Fibroblast of pulmonary artery (primary cell): ENCODE results near the gene NUDT7.

Experiments
- DNase-seq: peaks from one replicate; pipeline ENCODE4 v3.0.0-alpha.2; 2010; ENCODE audit warnings: low read depth
- H3K4me3 ChIP-seq: replicated peaks from 2 replicates; pipeline ENCODE4 v1.5.1; 2011; ENCODE audit warnings: low read depth, mild to moderate bottlenecking, control low read depth, low read length, moderate library complexity
- CTCF ChIP-seq: IDR thresholded peaks from 2 replicates; pipeline ENCODE4 v1.5.1; 2011; ENCODE audit warnings: mild to moderate bottlenecking, control low read depth, low read length, inconsistent platforms; ENCODE audit errors: missing control alignments

The NUDT7 gene

GRCh38 chr16:77722309-77723107 is at the start of gene NUDT7:
Gene NUDT7 (plus strand): TSS chr16:77722514. CDS start chr16:77722583, 69 bp downstream.
- peak; percentile 97 for DNase-seq
- H3K4me3 ChIP-seq, result peak within 1 kb of the TSS; percentile 76
- peak; percentile 16 for TF ChIP-seq CTCF

GRCh38 chr16:77674888-77675287 is 47.4 kb upstream of the NUDT7 start:
- TF ChIP-seq CTCF, result no peak
- peak; percentile 50 for DNase-seq
- H3K4me3 ChIP-seq, result no peak overlapping the region

- peak; percentile 86 for DNase-seq
- H3K4me3 ChIP-seq, result no peak overlapping the region
- TF ChIP-seq CTCF, result peak; percentile 96
These were observed 46.6 kb upstream of the NUDT7 start for GRCh38 chr16:77675464-77676324.

GRCh38 chr16:77677129-77677528 is 45.2 kb upstream of the NUDT7 start:
- no peak overlapping the region for H3K4me3 ChIP-seq
- DNase-seq, result no peak
- no peak for TF ChIP-seq CTCF

- no peak overlapping the region for H3K4me3 ChIP-seq
- no peak for DNase-seq
- no peak for TF ChIP-seq CTCF
These were observed 42.9 kb upstream of the NUDT7 start for GRCh38 chr16:77679391-77679790.

GRCh38 chr16:77679901-77680300 is 42.4 kb upstream of the NUDT7 start:
- no peak for TF ChIP-seq CTCF
- H3K4me3 ChIP-seq, result no peak overlapping the region
- no peak for DNase-seq
